Trophoblast cell (in vitro differentiated cells and primary cell): ENCODE data around the gene UNC13B.
"Not testable (repeated sequence)": the region's sequence is repeated elsewhere in the genome, so short reads cannot be mapped to it uniquely, and the experiment has no call there.

Source experiments
- DNase-seq, 2 donors: peaks; one replicate each; pipeline ENCODE4 v3.0.0-alpha.2; 2016
- H2AFZ ChIP-seq: 2 replicates; pipeline ENCODE4 v1.6.1; 2013; ENCODE audit warnings: low read length, moderate library complexity, mild to moderate bottlenecking; ENCODE audit not compliant: insufficient read depth, poor library complexity
- H2AK5ac ChIP-seq: 2 replicates; pipeline ENCODE4 v1.6.1; 2013; ENCODE audit warnings: mild to moderate bottlenecking, low read length
- H2BK120ac ChIP-seq: 2 replicates; pipeline ENCODE4 v1.6.1; 2013; ENCODE audit warnings: low read length, mild to moderate bottlenecking, moderate library complexity; ENCODE audit not compliant: insufficient read depth, poor library complexity
- H2BK12ac ChIP-seq: 2 replicates; pipeline ENCODE4 v1.6.1; 2013; ENCODE audit warnings: mild to moderate bottlenecking, low read length, moderate library complexity
- H2BK5ac ChIP-seq: 2 replicates; pipeline ENCODE4 v1.6.1; 2013; ENCODE audit warnings: low read length, low read depth, moderate library complexity, mild to moderate bottlenecking; ENCODE audit not compliant: poor library complexity
- H3K14ac ChIP-seq: 2 replicates; pipeline ENCODE4 v1.6.1; 2013; ENCODE audit warnings: mild to moderate bottlenecking, low read length
- H3K18ac ChIP-seq: 2 replicates; pipeline ENCODE4 v1.6.1; 2013; ENCODE audit warnings: mild to moderate bottlenecking, low read length
- H3K23ac ChIP-seq: 2 replicates; pipeline ENCODE4 v1.6.1; 2013; ENCODE audit warnings: low read length
- H3K27ac ChIP-seq: 2 replicates; pipeline ENCODE4 v1.5.1; 2013; ENCODE audit warnings: low read depth, mild to moderate bottlenecking, inconsistent platforms, low read length, moderate library complexity
- H3K27me3 ChIP-seq: 2 replicates; pipeline ENCODE4 v1.6.1; 2013; ENCODE audit warnings: inconsistent platforms, mild to moderate bottlenecking, low read length, moderate library complexity; ENCODE audit not compliant: insufficient read depth
- H3K36me3 ChIP-seq, 2 experiments: 1 replicate in 1 of 2; 2 replicates in 1 of 2; pipeline ENCODE4 v1.6.1; 2013; ENCODE audit warnings: low read length in 2 of 2, mild to moderate bottlenecking in 2 of 2, moderate library complexity in 1 of 2; ENCODE audit not compliant: insufficient read depth in 2 of 2, control insufficient read depth in 1 of 2
- H3K4ac ChIP-seq: 2 replicates; pipeline ENCODE4 v1.6.1; 2013; ENCODE audit warnings: low read depth, mild to moderate bottlenecking, low read length, moderate library complexity
- H3K4me1 ChIP-seq, 2 experiments: 1 replicate in 1 of 2; 2 replicates in 1 of 2; pipeline ENCODE4 v1.6.1; 2013; ENCODE audit warnings: low read length in 2 of 2, mild to moderate bottlenecking in 2 of 2, moderate library complexity in 1 of 2; ENCODE audit not compliant: insufficient read depth in 2 of 2, control insufficient read depth in 1 of 2
- H3K4me2 ChIP-seq: 2 replicates; pipeline ENCODE4 v1.6.1; 2013; ENCODE audit warnings: inconsistent platforms, mild to moderate bottlenecking, low read length, moderate library complexity
- H3K4me3 ChIP-seq: 2 replicates; pipeline ENCODE4 v1.5.1; 2013; ENCODE audit warnings: mild to moderate bottlenecking, low read depth, low read length, inconsistent platforms
- H3K79me1 ChIP-seq: one replicate; pipeline ENCODE4 v1.6.1; 2013; ENCODE audit warnings: low read length
- H3K79me2 ChIP-seq: 2 replicates; pipeline ENCODE4 v1.6.1; 2013; ENCODE audit warnings: low read length, mild to moderate bottlenecking; ENCODE audit not compliant: control insufficient read depth, insufficient read depth, poor library complexity
- H3K9ac ChIP-seq: 2 replicates; pipeline ENCODE4 v1.6.1; 2013; ENCODE audit warnings: mild to moderate bottlenecking, low read length
- H3K9me3 ChIP-seq: 2 replicates; pipeline ENCODE4 v1.6.1; 2013; ENCODE audit warnings: low read depth, mild to moderate bottlenecking, control low read depth, inconsistent platforms, low read length; ENCODE audit not compliant: insufficient read depth
- H4K12ac ChIP-seq: 2 replicates; pipeline ENCODE4 v1.6.1; 2013; ENCODE audit warnings: low read depth, mild to moderate bottlenecking, low read length, moderate library complexity
- H4K8ac ChIP-seq: 2 replicates; pipeline ENCODE4 v1.6.1; 2013; ENCODE audit warnings: low read depth, mild to moderate bottlenecking, low read length, moderate library complexity
- H4K91ac ChIP-seq: one replicate; pipeline ENCODE4 v1.6.1; 2013; ENCODE audit warnings: low read depth, mild to moderate bottlenecking, low read length, moderate library complexity
- WGBS: extraction: QIAGEN DNeasy Blood & Tissue Kit; methylation state at CpG from one replicate; pipeline ENCODE4 v1.1.7; 2013; ENCODE audit warnings: missing lambda C conversion rate; ENCODE audit not compliant: insufficient read length, insufficient coverage; ENCODE audit errors: extremely low coverage; 5-methylcytosine and 5-hydroxymethylcytosine counted together

Gene UNC13B

GRCh38 chr9:35157836-35158235 is 4.0 kb upstream of the UNC13B start:
- not testable (repeated sequence) for H4K8ac ChIP-seq, H2BK12ac ChIP-seq, H3K4me1 ChIP-seq, H3K27me3 ChIP-seq, H3K79me2 ChIP-seq, H3K27ac ChIP-seq, H3K9me3 ChIP-seq, H4K12ac ChIP-seq, H4K91ac ChIP-seq, H3K4me3 ChIP-seq, H3K14ac ChIP-seq, H3K4me2 ChIP-seq, H3K23ac ChIP-seq, H2BK120ac ChIP-seq, H3K18ac ChIP-seq, H2BK5ac ChIP-seq, H3K4ac ChIP-seq, H2AFZ ChIP-seq, DNase-seq, H3K36me3 ChIP-seq, H3K9ac ChIP-seq, H2AK5ac ChIP-seq, H3K79me1 ChIP-seq
- WGBS = no CpG with 5 or more reads among the region's 6 CpGs

- no CpG with 5 or more reads among the region's 10 CpGs for WGBS
- Histone ChIP-seq H4K8ac (no peak overlapping the region), H3K79me2 (peaks cover 2% of the 10 kb centered on the region), H3K36me3 (no peaks in the 10 kb centered on the region), H3K79me1 (peaks cover 4% of the 10 kb centered on the region), H2BK120ac (no peak overlapping the region), H3K18ac (no peak overlapping the region), H2AK5ac (no peak overlapping the region), H3K14ac (no peak overlapping the region), H3K27ac (no peak overlapping the region), H3K4ac (no peak overlapping the region), H3K27me3 (no peaks in the 10 kb centered on the region), H2AFZ (no peak overlapping the region), H2BK5ac (no peak overlapping the region), H3K4me1 (no peaks in the 10 kb centered on the region), H3K9me3 (peaks cover 2% of the 10 kb centered on the region), H3K23ac (no peak overlapping the region), H3K9ac (no peak overlapping the region), H4K91ac (no peak overlapping the region), H4K12ac (no peak overlapping the region), H2BK12ac (no peak overlapping the region), H3K4me3 (no peak overlapping the region), H3K4me2 (no peak overlapping the region)
- no peak for DNase-seq
These were observed 3.1 kb upstream of the UNC13B start for GRCh38 chr9:35158501-35159280.

- H4K12ac ChIP-seq = no peak overlapping the region
- peak overlapping the region; percentile 6 for H4K8ac ChIP-seq
- no CpG with 5 or more reads among the region's 11 CpGs for WGBS
- H3K9ac ChIP-seq = no peak overlapping the region
- H3K79me2 ChIP-seq = peaks cover 2% of the 10 kb centered on the region
- no peak overlapping the region for H3K23ac ChIP-seq
- no peak overlapping the region for H3K14ac ChIP-seq
- no peaks in the 10 kb centered on the region for H3K27me3 ChIP-seq
- no peak overlapping the region for H3K4ac ChIP-seq
- no peak overlapping the region for H2AK5ac ChIP-seq
- no peak overlapping the region for H4K91ac ChIP-seq
- H3K4me1 ChIP-seq = no peaks in the 10 kb centered on the region
- peaks cover 4% of the 10 kb centered on the region for H3K79me1 ChIP-seq
- no peak overlapping the region for H2BK120ac ChIP-seq
- no peak overlapping the region for H2BK12ac ChIP-seq
- peak in 1 of 2 donors; percentile 11 for DNase-seq
- peak overlapping the region; percentile 82 for H3K4me2 ChIP-seq
- peak overlapping the region; percentile 92 for H2AFZ ChIP-seq
- H3K4me3 ChIP-seq = peak overlapping the region; percentile 83
- H3K36me3 ChIP-seq = no peaks in the 10 kb centered on the region
- H3K27ac ChIP-seq = no peak overlapping the region
- no peak overlapping the region for H3K18ac ChIP-seq
- no peak overlapping the region for H2BK5ac ChIP-seq
- H3K9me3 ChIP-seq = peaks cover 1% of the 10 kb centered on the region
These were observed 951 bp downstream of the UNC13B start for GRCh38 chr9:35162605-35163315.

GRCh38 chr9:35163413-35163812 is 1.6 kb downstream of the UNC13B start:
- no CpG with 5 or more reads among the region's 3 CpGs for WGBS
- Histone ChIP-seq H4K91ac (no peak overlapping the region), H3K4ac (no peak overlapping the region), H2BK5ac (no peak overlapping the region), H3K9me3 (peaks cover 2% of the 10 kb centered on the region), H3K4me1 (no peaks in the 10 kb centered on the region), H2AK5ac (no peak overlapping the region), H3K18ac (no peak overlapping the region), H3K9ac (no peak overlapping the region), H3K27ac (no peak overlapping the region), H3K36me3 (no peaks in the 10 kb centered on the region), H2AFZ (no peak overlapping the region), H2BK12ac (no peak overlapping the region), H3K4me2 (no peak overlapping the region), H3K14ac (no peak overlapping the region), H3K79me2 (peaks cover 2% of the 10 kb centered on the region), H4K8ac (no peak overlapping the region), H3K4me3 (no peak overlapping the region), H4K12ac (no peak overlapping the region), H3K79me1 (peaks cover 4% of the 10 kb centered on the region), H3K23ac (no peak overlapping the region), H3K27me3 (no peaks in the 10 kb centered on the region), H2BK120ac (no peak overlapping the region)
- DNase-seq = no peak
